Placental epithelial cell (primary cell): ENCODE results near the gene NLGN1. TPM values are rescaled to one million over a fixed set of nuclear protein-coding genes. Genes with fewer than 3 reads are reported as not detected.

Experiments used
- small RNA-seq: library from RNA; depleted of rRNA; stranded (forward); fragments of <200 nt; gene quantifications from one replicate; pipeline ENCODE3, GENCODE V24; 2012
- total RNA-seq: library from RNA; depleted of rRNA; stranded (reverse); fragments of >200 nt; gene quantifications from 2 replicates; pipeline ENCODE4 v1.2.3, GENCODE V29; 2012

Gene NLGN1
- total RNA-seq: 2.3 and 4.3 TPM in 2 replicates

GRCh38 chr3:173397161-173398110 is at the start of gene NLGN1:
Gene NLGN1, plus strand, starts transcription at chr3:173397744.

Small RNA genes lying within 50 kb of the gene (small RNA-seq; reads per million reads assigned to genes)
- not detected for gene RN7SKP234
